Epithelial cell of esophagus (primary cell): Measurements from ENCODE around the gene HBB.

ENCODE experiments used
- DNase-seq: peaks from one replicate; pipeline ENCODE4 v3.0.0; 2010; ENCODE audit warnings: low read depth
- H3K4me3 ChIP-seq: 2 replicates; pipeline ENCODE4 v1.5.1; 2011; ENCODE audit warnings: mild to moderate bottlenecking, low read length, control low read depth
- CTCF ChIP-seq: IDR thresholded peaks from 2 replicates; pipeline ENCODE4 v1.5.1; 2011; ENCODE audit warnings: low read depth, mild to moderate bottlenecking, low read length, control low read depth, inconsistent platforms; ENCODE audit not compliant: insufficient read depth; ENCODE audit errors: missing control alignments

Gene HBB

GRCh38 chr11:5245155-5245554, 18.3 kb upstream of the HBB start:
- DNase-seq: no peak
- no peak for TF ChIP-seq CTCF
- no peak overlapping the region for H3K4me3 ChIP-seq

- no peak for TF ChIP-seq CTCF
- H3K4me3 ChIP-seq: no peak overlapping the region
- DNase-seq: no peak
These were observed 16.9 kb upstream of the HBB start for GRCh38 chr11:5243816-5244180.

- no peak for TF ChIP-seq CTCF
- peak; percentile 21 for DNase-seq
- H3K4me3 ChIP-seq: no peak overlapping the region
These were observed 16.3 kb upstream of the HBB start for GRCh38 chr11:5242933-5243815.

- no peak for DNase-seq
- TF ChIP-seq CTCF: no peak
- H3K4me3 ChIP-seq: no peak overlapping the region
These were observed 15.3 kb upstream of the HBB start for GRCh38 chr11:5242208-5242607.

- no peak for DNase-seq
- no peak for TF ChIP-seq CTCF
- H3K4me3 ChIP-seq: no peak overlapping the region
These were observed 14.6 kb upstream of the HBB start for GRCh38 chr11:5241458-5241857.

- no peak overlapping the region for H3K4me3 ChIP-seq
- no peak for TF ChIP-seq CTCF
- no peak for DNase-seq
These were observed 13.6 kb upstream of the HBB start for GRCh38 chr11:5240458-5240857.

GRCh38 chr11:5240056-5240455, 13.2 kb upstream of the HBB start:
- H3K4me3 ChIP-seq: no peak overlapping the region
- no peak for TF ChIP-seq CTCF
- DNase-seq: no peak
